GM18951 (cell line): ENCODE data around the gene ZNF747.

Source experiments
- POLR2A ChIP-seq: IDR thresholded peaks from 4 replicates; pipeline ENCODE4 v1.6.1; 2011; ENCODE audit warnings: mild to moderate bottlenecking; ENCODE audit not compliant: insufficient read length, insufficient read depth; ENCODE audit errors: extremely low read depth
- in situ Hi-C: fragments of 300-500 bp; cut with MboI; formaldehyde crosslinking; loops from one replicate; pipeline ENCODE4 v1.12.0; 2022; ENCODE audit warnings: low sequenced_read_pairs, mixed read lengths, inconsistent platforms; ENCODE audit not compliant: unreplicated experiment

ZNF747 gene

GRCh38 chr16:30521873-30522641 lies 12.6 kb downstream of the ZNF747 start:
- in situ Hi-C loops = no loop called here

DNA sequence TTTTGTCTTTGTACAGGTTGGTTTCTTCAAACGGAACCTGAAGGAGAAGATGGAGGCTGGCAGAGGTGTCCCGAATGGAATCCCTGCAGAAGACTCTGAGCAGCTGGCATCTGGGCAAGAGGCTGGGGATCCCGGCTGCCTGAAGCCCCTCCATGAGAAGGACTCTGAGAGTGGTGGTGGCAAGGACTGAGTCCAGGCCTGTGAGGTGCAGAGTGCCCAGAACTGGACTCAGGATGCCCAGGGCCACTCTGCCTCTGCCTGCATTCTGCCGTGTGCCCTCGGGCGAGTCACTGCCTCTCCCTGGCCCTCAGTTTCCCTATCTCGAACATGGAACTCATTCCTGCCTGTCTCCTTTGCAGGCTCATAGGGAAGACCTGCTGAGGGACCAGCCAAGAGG lies 13.2 kb downstream of the ZNF747 start:
- TF ChIP-seq POLR2A = no peak

More at GRCh38 chr16:30521873-30522641, 12.6 kb downstream of the ZNF747 start:
- no peak for TF ChIP-seq POLR2A

DNA sequence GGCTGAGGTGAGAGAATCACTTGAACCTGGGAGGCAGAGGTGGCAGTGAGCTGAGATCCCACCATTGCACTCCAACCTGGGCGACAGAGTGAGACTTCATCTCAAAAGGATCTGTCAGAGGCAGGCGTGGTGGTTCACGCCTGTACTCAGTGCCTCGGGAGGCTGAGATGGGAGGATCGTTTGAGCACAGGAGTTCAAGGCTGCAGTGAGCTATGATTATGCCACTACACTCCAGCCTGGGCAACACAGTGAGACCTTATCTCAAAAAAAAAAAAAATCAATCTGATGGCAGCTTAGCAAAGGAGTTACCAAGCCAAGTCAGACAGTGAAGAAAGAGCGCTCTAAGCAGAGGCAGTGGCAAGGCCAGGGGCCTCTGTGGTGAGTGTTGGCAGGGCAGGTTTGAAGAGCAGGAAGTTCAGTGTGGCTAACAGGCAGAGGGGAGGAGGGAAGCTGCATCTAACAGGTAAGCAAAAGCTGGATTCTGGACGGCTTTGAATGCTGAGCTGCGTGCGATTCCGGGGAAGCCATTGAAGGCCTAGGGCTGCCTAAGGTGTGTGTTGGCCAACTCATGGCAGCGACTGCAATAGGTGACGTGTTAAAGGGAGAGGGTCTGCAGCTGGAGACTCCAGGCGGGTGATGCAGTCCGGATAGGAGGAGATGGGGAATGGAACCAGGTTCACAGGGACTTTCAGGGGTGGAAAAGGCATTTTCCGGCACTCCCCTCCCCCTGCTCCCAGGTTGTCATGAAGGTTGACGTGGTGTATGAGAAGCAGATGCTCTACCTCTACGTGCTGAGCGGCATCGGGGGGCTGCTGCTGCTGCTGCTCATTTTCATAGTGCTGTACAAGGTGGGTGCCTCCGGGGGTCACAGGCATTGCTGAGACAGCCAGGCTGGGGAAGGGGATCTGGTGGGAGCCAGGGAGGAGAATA lies 15.3 kb downstream of the ZNF747 start:
- in situ Hi-C loops = no loop called here
- TF ChIP-seq POLR2A = no peak

More for the DNA sequence above, 13.2 kb downstream of the ZNF747 start:
- in situ Hi-C loops = no loop called here

- TF ChIP-seq POLR2A = no peak
- in situ Hi-C loops = no loop called here
These were observed 16.1 kb downstream of the ZNF747 start for GRCh38 chr16:30518552-30518951.

DNA sequence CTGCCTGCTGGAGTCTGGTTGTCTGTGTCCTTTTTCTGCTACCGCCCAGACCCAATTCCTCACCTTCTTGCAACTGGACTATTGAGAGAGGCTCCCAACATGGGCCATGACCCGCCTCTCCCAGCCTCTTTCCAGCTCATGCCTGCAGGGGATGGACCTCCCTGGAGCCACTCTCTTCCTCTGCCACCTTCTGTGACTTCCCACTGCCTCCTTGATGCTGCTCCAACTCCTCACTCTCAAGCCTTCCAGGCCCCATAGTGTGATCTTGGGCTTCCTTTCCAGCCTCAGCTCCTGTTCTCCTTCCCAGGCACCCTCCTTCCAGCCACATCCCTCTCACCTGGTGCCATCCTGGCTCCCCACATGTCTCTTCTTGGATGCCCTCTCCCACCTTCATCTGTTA lies 19.4 kb downstream of the ZNF747 start:
- in situ Hi-C loops = no loop called here
- no peak for TF ChIP-seq POLR2A

- TF ChIP-seq POLR2A = no peak
- in situ Hi-C loops = no loop called here
These were observed 23.1 kb downstream of the ZNF747 start for GRCh38 chr16:30511509-30511908.

DNA sequence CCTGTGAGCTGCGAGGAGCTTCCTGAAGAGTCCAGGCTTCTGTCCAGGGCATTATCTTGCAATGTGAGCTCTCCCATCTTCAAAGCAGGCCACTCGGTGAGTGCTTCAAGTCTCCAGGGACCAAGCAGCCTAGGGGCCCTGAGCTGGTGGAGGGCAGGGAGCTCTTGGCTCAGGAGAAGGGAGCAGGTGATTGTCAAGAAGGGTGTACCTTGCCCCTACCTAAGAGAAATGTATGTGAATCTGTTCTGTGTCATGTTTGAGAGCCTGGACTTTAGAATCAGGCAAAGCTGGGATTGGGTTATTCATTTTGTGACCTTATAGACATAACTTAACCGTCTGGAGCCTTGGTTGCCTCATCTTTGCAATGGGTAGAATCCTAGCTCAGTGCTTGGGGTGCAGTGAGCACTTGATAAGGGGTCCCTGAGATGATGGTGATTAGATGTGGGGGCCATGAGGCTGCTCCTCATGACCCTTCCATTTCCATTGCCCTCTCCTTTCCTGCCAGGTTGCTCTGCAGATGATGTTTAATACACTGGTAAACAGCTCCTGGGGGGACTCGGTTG lies 24.2 kb downstream of the ZNF747 start:
- no peak for TF ChIP-seq POLR2A
- in situ Hi-C loops = no loop called here

- in situ Hi-C loops = no loop called here
These were observed 25.4 kb downstream of the ZNF747 start for GRCh38 chr16:30509081-30509765.

GRCh38 chr16:30503403-30504296 lies 31.0 kb downstream of the ZNF747 start:
- in situ Hi-C loops = no loop called here

More at GRCh38 chr16:30509081-30509765, 25.4 kb downstream of the ZNF747 start:
- no peak for TF ChIP-seq POLR2A

DNA sequence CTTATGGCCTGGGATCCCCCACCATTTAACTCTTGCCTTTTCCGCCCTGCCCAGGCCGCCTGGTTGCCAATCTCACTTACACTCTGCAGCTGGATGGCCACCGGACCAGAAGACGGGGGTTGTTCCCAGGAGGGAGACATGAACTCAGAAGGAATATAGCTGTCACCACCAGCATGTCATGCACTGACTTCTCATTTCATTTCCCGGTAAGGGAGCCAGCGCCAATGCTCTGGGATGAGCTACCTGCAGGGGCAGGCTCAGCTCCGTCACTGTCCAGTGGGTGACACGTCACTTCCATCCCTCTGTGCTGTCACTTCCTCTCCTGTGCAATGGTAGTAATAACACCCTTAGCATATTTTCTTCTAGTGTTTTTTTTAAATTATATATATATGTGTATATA lies 35.4 kb downstream of the ZNF747 start:
- TF ChIP-seq POLR2A = no peak
- in situ Hi-C loops = no loop called here

More at GRCh38 chr16:30503403-30504296, 31.0 kb downstream of the ZNF747 start:
- TF ChIP-seq POLR2A = no peak

GRCh38 chr16:30494709-30495108 lies 39.9 kb downstream of the ZNF747 start:
- no peak for TF ChIP-seq POLR2A
- in situ Hi-C loops = no loop called here
